K562 (cell line): ENCODE data around the gene RAB5B. TPM values are rescaled to one million over a fixed set of nuclear protein-coding genes. Genes with fewer than 3 reads are reported as not detected.

Experiments
- CBX5 ChIP-seq: IDR thresholded peaks from 2 replicates; pipeline ENCODE4 v1.6.1; 2014; ENCODE audit warnings: low read depth, borderline replicate concordance
- CLOCK ChIP-seq: fragments of 250-450 bp; sonication (Bioruptor Pico); IDR thresholded peaks from 2 replicates; pipeline ENCODE4 v1.4.0; 2020; ENCODE audit warnings: mild to moderate bottlenecking, moderate library complexity, borderline replicate concordance
- CREM ChIP-seq: IDR thresholded peaks from 2 replicates; pipeline ENCODE4 v1.6.1; 2014; ENCODE audit warnings: antibody characterized with exemption, low read depth
- DDX20 ChIP-seq: fragments of 450-650 bp; IDR thresholded peaks from 2 replicates; pipeline ENCODE4 v1.6.1; 2016; ENCODE audit warnings: missing genetic modification characterization, low read depth, mild to moderate bottlenecking, missing compliant biosample characterization, moderate library complexity
- PHB ChIP-seq: fragments of 250-450 bp; sonication (Bioruptor Pico); IDR thresholded peaks from 2 replicates; pipeline ENCODE4 v1.5.0; 2021
- POLR2G ChIP-seq: fragments of 200-400 bp; formaldehyde crosslinking; IDR thresholded peaks from 2 replicates; pipeline ENCODE4 v1.6.1; 2017; ENCODE audit warnings: low read depth, mild to moderate bottlenecking, antibody characterized with exemption, low read length, moderate library complexity
- SAP30 ChIP-seq: fragments of 200-600 bp; sonication (generic); IDR thresholded peaks from 2 replicates; pipeline ENCODE4 v1.6.1; 2012; ENCODE audit warnings: borderline replicate concordance, low read depth, mild to moderate bottlenecking, moderate library complexity, low read length, control low read depth, inconsistent platforms; ENCODE audit not compliant: insufficient read depth, poor library complexity, severe bottlenecking
- STAG1 ChIP-seq: sonication (generic); formaldehyde crosslinking; IDR thresholded peaks from 2 replicates; pipeline ENCODE4 v1.5.0; 2020; ENCODE audit warnings: missing genetic modification reagents, borderline replicate concordance
- ZC3H8 ChIP-seq: fragments of 450-650 bp; IDR thresholded peaks from 2 replicates; pipeline ENCODE4 v1.6.1; 2017
- ZNF764 ChIP-seq: fragments of 250-450 bp; sonication (Bioruptor Pico); IDR thresholded peaks from 2 replicates; pipeline ENCODE4 v1.4.0; 2020; ENCODE audit warnings: low read depth, mild to moderate bottlenecking, moderate library complexity
- polyA plus RNA-seq, 8 experiments: library from polyadenylated mRNA; depleted of rRNA in 4 of 8; stranded (reverse) in 5 of 8; unstranded in 3 of 8; fragments of >200 nt; fragmentation: Nextera tagmentation in 2 of 8; fragmentation: Illumina TruSeq in 1 of 8; extraction: Ambion mirVana in 2 of 8; extraction: Trizol in 1 of 8; gene quantifications; 2 replicates each; pipeline versions ENCODE4 v1.2.1 to v1.2.3, GENCODE V29; 2011 to 2014; ENCODE audit warnings: inconsistent platforms in 1 of 8, missing spikeins in 1 of 8
- total RNA-seq, 7 experiments: library from RNA; depleted of rRNA in 6 of 7; stranded (reverse); fragments of >200 nt in 6 of 7; fragmentation: Illumina TruSeq in 2 of 7; extraction: Trizol in 2 of 7; gene quantifications; 2 replicates each; pipeline versions ENCODE4 v1.2.1 to v1.2.3, GENCODE V29; 2011 to 2021; ENCODE audit warnings: low replicate concordance in 1 of 7
- TF ChIP-seq, protein P1 (sequence below): sonication (generic); formaldehyde crosslinking; IDR thresholded peaks from 2 replicates; pipeline ENCODE4 v1.8.0; 2023; ENCODE audit warnings: mild to moderate bottlenecking, missing genetic modification reagents

The RAB5B gene
- total and polyA plus RNA-seq, 9 of the 15 experiments (the other 6 are each of a cell fraction or from before 2014, with no cell fraction given): 6.8 to 73.8 (median 25.2) TPM

DNA sequence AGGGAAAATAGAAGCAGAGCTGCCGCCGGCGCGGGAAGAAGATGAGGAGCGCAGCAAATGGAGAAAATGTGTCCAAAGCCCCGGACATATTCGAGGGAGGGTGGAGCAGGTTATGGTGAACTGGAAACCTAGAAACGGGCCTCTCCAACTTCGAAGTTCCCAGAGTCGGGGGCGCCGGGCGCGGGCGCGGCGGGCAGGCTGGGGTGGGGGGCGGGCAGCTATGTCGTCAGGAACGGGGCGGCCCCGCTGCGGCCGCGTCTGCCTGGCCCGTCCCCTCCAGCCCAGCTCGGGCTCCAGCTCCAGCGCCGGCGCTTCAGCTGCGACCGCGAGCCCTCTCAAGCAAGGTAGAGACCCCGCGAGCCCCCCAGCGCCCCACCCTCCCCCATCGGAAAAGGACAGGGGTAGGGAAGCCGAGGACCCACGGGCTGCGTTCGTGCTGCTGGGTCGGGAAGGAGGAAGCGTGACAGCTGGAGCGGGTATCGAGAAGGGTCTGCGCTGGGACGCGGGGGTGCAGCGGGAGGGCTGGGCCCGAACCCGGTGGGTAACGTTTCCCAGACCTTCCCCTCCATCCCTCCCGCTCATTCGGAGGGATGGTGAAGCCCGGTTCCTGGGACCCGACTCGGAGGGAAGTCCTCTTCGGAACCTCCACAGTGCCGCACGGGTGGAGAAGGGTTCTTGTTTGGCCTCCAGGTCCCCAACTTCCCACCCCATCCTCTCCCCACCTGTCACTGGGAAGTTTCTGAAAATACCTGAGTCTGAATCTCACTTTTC, 41.9 kb upstream of the RAB5B start (continued):
- TF ChIP-seq DDX20 (tag): no peak
- TF ChIP-seq, protein P1, sequence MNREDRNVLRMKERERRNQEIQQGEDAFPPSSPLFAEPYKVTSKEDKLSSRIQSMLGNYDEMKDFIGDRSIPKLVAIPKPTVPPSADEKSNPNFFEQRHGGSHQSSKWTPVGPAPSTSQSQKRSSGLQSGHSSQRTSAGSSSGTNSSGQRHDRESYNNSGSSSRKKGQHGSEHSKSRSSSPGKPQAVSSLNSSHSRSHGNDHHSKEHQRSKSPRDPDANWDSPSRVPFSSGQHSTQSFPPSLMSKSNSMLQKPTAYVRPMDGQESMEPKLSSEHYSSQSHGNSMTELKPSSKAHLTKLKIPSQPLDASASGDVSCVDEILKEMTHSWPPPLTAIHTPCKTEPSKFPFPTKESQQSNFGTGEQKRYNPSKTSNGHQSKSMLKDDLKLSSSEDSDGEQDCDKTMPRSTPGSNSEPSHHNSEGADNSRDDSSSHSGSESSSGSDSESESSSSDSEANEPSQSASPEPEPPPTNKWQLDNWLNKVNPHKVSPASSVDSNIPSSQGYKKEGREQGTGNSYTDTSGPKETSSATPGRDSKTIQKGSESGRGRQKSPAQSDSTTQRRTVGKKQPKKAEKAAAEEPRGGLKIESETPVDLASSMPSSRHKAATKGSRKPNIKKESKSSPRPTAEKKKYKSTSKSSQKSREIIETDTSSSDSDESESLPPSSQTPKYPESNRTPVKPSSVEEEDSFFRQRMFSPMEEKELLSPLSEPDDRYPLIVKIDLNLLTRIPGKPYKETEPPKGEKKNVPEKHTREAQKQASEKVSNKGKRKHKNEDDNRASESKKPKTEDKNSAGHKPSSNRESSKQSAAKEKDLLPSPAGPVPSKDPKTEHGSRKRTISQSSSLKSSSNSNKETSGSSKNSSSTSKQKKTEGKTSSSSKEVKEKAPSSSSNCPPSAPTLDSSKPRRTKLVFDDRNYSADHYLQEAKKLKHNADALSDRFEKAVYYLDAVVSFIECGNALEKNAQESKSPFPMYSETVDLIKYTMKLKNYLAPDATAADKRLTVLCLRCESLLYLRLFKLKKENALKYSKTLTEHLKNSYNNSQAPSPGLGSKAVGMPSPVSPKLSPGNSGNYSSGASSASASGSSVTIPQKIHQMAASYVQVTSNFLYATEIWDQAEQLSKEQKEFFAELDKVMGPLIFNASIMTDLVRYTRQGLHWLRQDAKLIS (CRISPR knock-in tag): 0 out of 2 replicates have a peak, but pooled peaks have one; percentile 23
- TF ChIP-seq ZC3H8: no peak
- peak; percentile 32 for TF ChIP-seq SAP30
- no peak for TF ChIP-seq ZNF764
- no peak for TF ChIP-seq CLOCK (CRISPR knock-in tag)
- peak; percentile 73 for TF ChIP-seq POLR2G
- TF ChIP-seq CBX5: no peak
- no peak for TF ChIP-seq STAG1
- TF ChIP-seq PHB (CRISPR knock-in tag): no peak
- peak; percentile 45 for TF ChIP-seq CREM
- TF ChIP-seq, all 486 proteins: peak for 15
